Activated T-cell treated with anti-CD3 and anti-CD28 coated beads, Interleukin-2, amount 50 U/mL, for 72 hours (primary cell): Measurements from ENCODE around the gene GPC3. TPM values are rescaled to one million over a fixed set of nuclear protein-coding genes. Genes with fewer than 3 reads are reported as not detected.

ENCODE experiments used
- ATAC-seq, 2 donors: fragments of 150-1000 bp; cut with Tn5 transposase; replicated peaks in 1 of 2; 2 replicates each; pipeline ENCODE4 v1.10.0; 2021; ENCODE audit warnings: moderate library complexity in 2 of 2, mild to moderate bottlenecking in 1 of 2
- DNase-seq, 2 donors: peaks; one replicate each; pipeline ENCODE4 v3.0.0; 2021 to 2022; ENCODE audit warnings: mixed read lengths in 1 of 2
- H3K27ac Mint-ChIP-seq: one replicate; pipeline ENCODE4 v1.8.0; 2022; ENCODE audit warnings: mild to moderate bottlenecking, moderate library complexity, mixed read lengths
- H3K27me3 Mint-ChIP-seq: one replicate; pipeline ENCODE4 v1.8.0; 2022; ENCODE audit warnings: low read depth, mixed read lengths
- H3K36me3 Mint-ChIP-seq, 2 donors: one replicate each; pipeline ENCODE4 v1.8.0; 2022; ENCODE audit warnings: mixed read lengths in 2 of 2, mild to moderate bottlenecking in 1 of 2; ENCODE audit not compliant: insufficient read depth in 2 of 2
- H3K4me1 Mint-ChIP-seq: one replicate; pipeline ENCODE4 v1.8.0; 2022; ENCODE audit warnings: low read depth, mixed read lengths
- H3K4me3 Mint-ChIP-seq, 2 donors: one replicate each; pipeline ENCODE4 v1.8.0; 2022; ENCODE audit warnings: mild to moderate bottlenecking in 2 of 2, mixed read lengths in 2 of 2, moderate library complexity in 2 of 2
- H3K9me3 Mint-ChIP-seq, 2 donors: one replicate each; pipeline ENCODE4 v1.8.0; 2022; ENCODE audit warnings: mixed read lengths in 2 of 2
- total RNA-seq, 2 donors: library from RNA; stranded (reverse); gene quantifications; one replicate each; pipeline ENCODE4 v1.2.3, GENCODE V29; 2022

GPC3 gene
- total RNA-seq, 2 donors from 2014 or later, result 0.39 to 0.41 TPM

DNA sequence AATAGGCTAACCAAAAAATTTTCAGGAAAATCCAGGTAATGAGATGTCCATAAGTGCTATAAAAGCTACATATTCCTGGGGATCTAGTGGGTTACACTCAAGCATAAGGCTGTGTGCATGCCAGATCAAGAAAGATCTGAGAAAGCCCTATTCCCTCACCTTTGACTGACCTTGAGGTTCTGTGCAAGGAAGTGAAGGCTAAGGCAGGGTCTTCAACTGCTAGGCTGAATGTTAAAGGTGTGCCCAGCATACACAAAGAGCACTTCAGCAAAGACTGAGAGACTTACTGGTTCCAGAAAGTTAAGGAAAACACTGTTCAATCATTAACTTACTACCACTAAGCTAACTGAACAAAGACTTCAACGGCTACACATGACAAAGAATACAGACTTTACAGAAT is 269.7 kb downstream of the GPC3 start:
- Mint-ChIP-seq H3K36me3 (no peaks in the 10 kb centered on the region), H3K4me1 (no peaks in the 10 kb centered on the region), H3K4me3 (no peak overlapping the region), H3K27me3 (peaks cover 32% of the 10 kb centered on the region), H3K9me3 (no peaks in the 10 kb centered on the region), H3K27ac (no peak overlapping the region)
- ATAC-seq, result no peak
- DNase-seq, result no peak

DNA sequence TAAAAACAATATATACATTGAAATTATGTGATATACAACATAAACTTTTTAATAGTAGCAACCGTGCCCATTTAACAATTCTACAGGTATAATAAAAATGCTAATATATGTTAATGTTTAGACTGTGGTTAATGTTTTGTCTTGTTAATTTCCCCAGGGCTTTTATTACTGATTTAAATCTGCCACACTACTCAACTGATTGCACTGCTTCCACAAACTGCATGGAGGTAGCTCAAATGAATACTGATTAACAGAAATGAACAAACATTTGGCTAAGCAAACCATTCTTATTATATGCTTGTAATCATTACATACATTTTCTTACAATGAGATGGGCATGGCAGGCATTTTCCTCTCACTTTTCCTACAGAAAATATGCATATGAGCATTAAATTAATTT is 275.9 kb downstream of the GPC3 start:
- Mint-ChIP-seq H3K36me3 (no peaks in the 10 kb centered on the region), H3K9me3 (no peaks in the 10 kb centered on the region), H3K27me3 (peaks cover 43% of the 10 kb centered on the region), H3K4me1 (no peaks in the 10 kb centered on the region), H3K4me3 (no peak overlapping the region), H3K27ac (no peak overlapping the region)
- no peak for ATAC-seq
- no peak for DNase-seq

DNA sequence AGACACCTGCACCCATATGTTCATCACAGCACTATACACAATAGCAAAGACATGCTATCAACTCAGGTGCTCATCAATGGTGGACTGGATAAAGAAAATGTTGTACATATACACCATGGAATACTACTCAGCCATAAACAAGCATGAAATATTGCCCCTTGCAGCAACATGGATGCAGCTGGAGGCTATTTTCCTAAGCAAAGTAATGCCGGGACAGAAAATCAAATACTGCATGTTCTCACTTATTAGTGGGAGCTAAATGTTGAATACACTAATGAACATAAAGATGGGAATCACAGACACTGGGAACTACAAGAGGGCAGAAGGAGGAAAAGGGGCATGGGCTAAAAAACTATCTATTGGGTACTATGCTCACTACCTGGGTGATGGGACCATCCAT is 278.5 kb downstream of the GPC3 start:
- Mint-ChIP-seq H3K27ac (no peak overlapping the region), H3K36me3 (no peaks in the 10 kb centered on the region), H3K4me3 (no peak overlapping the region), H3K9me3 (no peaks in the 10 kb centered on the region), H3K4me1 (no peaks in the 10 kb centered on the region), H3K27me3 (peaks cover 63% of the 10 kb centered on the region)
- DNase-seq (no peak), ATAC-seq (no peak)

DNA sequence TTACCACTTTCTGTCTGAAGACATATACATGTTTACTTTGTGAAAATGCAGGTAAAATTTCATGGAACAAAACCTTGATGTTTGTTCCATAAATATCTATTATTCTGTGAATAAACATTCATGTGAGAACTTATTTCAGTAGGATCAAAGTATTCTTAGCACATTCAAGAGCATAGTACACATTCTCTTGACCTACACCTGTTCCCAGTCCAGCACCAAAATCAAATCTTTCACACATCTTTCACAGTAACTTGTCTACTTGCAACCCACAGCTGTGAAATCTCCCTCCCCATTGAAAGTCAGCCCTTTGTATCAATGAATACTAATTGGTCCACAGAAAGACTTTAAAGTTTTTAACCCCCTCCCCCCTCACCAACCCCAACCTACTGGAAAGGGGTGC is 283.2 kb downstream of the GPC3 start:
- Mint-ChIP-seq H3K4me1 (no peaks in the 10 kb centered on the region), H3K27ac (no peak overlapping the region), H3K27me3 (peaks cover 71% of the 10 kb centered on the region), H3K36me3 (no peaks in the 10 kb centered on the region), H3K9me3 (no peaks in the 10 kb centered on the region), H3K4me3 (no peak overlapping the region)
- DNase-seq (no peak), ATAC-seq (no peak)

DNA sequence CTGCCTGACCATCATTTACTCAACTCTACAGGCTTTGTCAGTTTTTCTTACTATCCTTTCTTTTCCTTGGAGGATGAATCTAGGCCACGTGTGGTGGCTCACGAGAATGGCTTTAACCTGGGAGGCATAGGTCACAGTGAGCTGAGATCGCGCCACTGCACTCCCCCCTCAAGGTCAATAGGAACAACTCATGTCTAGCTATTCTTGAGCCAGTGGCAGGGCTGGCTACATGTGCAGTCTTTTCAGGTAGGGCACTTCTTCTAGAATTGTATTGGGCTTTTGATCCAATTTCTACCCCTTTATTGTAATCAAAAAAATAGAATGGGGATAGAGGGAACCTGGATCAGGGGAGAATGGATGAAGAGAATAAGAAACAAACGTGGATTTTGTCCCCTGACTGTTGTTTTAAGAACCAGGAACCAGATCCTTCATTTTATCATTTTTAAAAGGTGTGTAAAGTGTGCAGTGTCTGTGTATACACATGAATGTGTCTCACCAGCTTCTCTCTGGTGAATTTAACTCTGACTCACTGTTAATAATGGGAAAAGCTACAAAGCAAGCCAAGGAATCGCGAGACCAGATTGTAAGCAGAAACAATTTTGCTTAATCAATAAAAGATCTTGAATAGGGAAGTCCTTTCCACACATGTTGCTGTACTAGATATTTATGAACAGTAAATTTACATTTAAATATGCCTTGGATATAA is 286.2 kb downstream of the GPC3 start:
- DNase-seq, result no peak
- no peak overlapping the region for H3K4me3 Mint-ChIP-seq
- no peak overlapping the region for H3K27ac Mint-ChIP-seq
- peaks cover 0 to 3% of the 10 kb centered on the region in 2 donors for H3K36me3 Mint-ChIP-seq
- H3K4me1 Mint-ChIP-seq, result no peaks in the 10 kb centered on the region
- H3K9me3 Mint-ChIP-seq, result no peaks in the 10 kb centered on the region
- peaks cover 64% of the 10 kb centered on the region for H3K27me3 Mint-ChIP-seq
- no peak for ATAC-seq

DNA sequence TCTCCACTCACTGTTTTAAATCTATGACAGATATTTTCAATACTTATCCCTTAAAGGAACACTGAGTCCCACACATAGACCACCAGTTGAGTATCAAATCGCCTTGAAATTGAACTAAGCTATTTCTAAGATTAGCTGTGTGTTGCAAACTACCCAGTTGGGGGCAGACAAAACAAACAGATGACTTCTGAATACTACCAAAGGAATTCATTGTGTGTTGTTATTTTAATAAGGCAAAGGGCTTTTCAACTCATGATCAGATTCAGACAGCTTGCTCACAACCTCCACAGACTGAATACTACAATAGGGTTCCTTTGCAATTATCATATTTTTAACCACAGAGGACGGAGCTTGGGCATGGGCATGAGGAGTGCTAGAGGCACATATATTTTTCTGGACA is 287.1 kb downstream of the GPC3 start:
- H3K27ac Mint-ChIP-seq, result no peak overlapping the region
- peaks cover 0 to 3% of the 10 kb centered on the region in 2 donors for H3K36me3 Mint-ChIP-seq
- ATAC-seq (no peak), DNase-seq (no peak)
- H3K4me3 Mint-ChIP-seq, result no peak overlapping the region
- peaks cover 61% of the 10 kb centered on the region for H3K27me3 Mint-ChIP-seq
- H3K4me1 Mint-ChIP-seq, result no peaks in the 10 kb centered on the region
- H3K9me3 Mint-ChIP-seq, result no peaks in the 10 kb centered on the region

DNA sequence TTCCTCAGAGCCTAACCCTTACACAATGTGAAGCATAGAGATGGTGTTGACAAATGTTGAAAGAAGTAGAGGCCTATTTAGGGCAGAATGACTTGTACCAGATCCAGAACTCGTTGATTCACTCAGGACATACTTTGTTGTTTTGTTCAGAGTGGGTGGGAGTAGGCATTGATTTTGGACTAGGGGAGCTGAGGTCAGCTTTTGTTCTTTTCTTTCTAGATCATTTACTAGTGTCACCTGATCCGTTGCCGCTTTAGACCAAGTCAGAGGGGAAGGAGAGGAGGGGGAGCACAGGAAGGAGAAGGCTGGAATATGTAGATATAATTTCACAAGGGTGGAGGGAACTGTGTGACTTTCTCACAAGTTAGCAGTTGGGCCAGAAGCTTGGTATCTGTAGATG is 287.7 kb downstream of the GPC3 start:
- ATAC-seq, result no peak
- Mint-ChIP-seq H3K36me3 (peaks cover 0 to 3% of the 10 kb centered on the region in 2 donors), H3K27ac (no peak overlapping the region)

DNA sequence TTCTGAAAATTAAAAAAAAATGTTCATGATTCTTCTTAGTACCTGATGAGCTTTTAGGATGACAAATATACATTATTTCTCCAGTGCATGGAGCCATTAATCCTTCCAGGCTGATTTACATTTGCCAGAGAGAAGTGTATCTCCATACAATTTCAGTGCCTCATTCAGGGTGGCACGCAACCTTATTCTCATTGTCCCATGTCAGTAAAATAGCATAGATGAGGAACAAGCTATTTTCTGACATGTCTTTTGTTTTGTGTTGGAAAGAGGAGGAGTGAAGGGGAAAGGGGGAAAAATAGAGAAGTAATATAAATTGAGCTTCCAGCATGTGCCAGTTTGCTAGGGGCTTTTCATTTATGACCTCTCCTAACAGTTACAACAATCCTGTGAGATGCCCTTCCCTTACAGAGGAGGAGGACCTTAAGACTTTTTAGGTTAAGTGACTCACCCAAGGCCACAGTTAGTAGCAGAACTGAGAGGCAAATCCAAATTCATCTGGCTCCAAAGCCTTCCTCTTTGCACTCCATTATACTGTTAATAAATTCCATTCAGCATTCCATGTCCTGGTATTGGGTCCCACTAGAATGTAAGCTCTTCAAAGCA is 295.3 kb downstream of the GPC3 start:
- ATAC-seq (no peak), DNase-seq (no peak)
- no peak overlapping the region for H3K4me3 Mint-ChIP-seq
- H3K4me1 Mint-ChIP-seq, result no peaks in the 10 kb centered on the region
- peaks cover 0 to 3% of the 10 kb centered on the region in 2 donors for H3K36me3 Mint-ChIP-seq
- H3K27ac Mint-ChIP-seq, result no peak overlapping the region
- peaks cover 20% of the 10 kb centered on the region for H3K27me3 Mint-ChIP-seq
- H3K9me3 Mint-ChIP-seq, result no peaks in the 10 kb centered on the region

More for the DNA sequence above, 287.7 kb downstream of the GPC3 start:
- no peak overlapping the region for H3K4me3 Mint-ChIP-seq
- H3K27me3 Mint-ChIP-seq, result peaks cover 55% of the 10 kb centered on the region
- no peak for DNase-seq
- no peaks in the 10 kb centered on the region for H3K9me3 Mint-ChIP-seq
- H3K4me1 Mint-ChIP-seq, result no peaks in the 10 kb centered on the region

DNA sequence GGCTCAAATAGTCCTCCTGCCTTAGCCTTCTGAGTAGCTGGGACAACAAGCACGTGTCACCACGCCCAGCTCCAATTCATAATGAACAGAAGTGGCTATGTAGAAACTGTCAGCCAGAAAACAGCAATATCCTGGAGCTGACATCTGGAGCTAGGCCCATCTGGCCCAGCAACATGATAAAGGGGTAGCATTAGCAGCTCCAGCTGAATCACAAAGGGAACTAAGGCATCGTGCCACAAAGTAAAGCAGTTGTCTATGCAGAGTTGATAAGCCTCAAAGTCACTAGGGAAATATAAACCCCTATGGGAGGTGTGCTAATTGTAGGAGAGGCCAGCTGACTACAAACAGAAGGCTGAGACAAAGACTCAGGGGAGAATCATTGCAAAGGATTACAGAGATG is 299.6 kb downstream of the GPC3 start:
- Mint-ChIP-seq H3K27ac (no peak overlapping the region), H3K4me1 (no peaks in the 10 kb centered on the region), H3K9me3 (no peaks in the 10 kb centered on the region), H3K27me3 (peaks cover 5% of the 10 kb centered on the region), H3K4me3 (no peak overlapping the region), H3K36me3 (no peaks in the 10 kb centered on the region)
- ATAC-seq, result no peak
- DNase-seq, result no peak

DNA sequence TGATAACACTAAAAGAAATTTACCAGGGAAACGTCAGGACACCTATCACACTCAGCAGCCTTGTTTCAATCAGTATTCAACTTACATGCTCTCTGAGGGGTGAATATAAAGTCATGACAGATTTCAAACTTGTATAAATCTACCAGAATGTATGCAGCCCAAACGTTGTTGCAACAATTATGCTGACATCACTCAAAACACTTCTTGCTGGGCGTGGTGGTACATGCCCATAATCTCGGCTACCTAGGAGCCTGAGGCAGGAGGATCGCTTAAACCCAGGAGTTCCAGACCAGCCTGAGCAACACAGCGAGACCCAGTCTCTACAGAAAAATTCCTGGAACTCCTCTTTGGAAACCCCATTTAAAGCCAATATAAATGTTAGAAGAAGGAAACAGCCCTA is 303.5 kb downstream of the GPC3 start:
- Mint-ChIP-seq H3K27ac (no peak overlapping the region), H3K27me3 (peaks cover 22% of the 10 kb centered on the region), H3K4me1 (no peaks in the 10 kb centered on the region), H3K36me3 (no peaks in the 10 kb centered on the region), H3K4me3 (no peak overlapping the region), H3K9me3 (no peaks in the 10 kb centered on the region)
- ATAC-seq (no peak), DNase-seq (no peak)

DNA sequence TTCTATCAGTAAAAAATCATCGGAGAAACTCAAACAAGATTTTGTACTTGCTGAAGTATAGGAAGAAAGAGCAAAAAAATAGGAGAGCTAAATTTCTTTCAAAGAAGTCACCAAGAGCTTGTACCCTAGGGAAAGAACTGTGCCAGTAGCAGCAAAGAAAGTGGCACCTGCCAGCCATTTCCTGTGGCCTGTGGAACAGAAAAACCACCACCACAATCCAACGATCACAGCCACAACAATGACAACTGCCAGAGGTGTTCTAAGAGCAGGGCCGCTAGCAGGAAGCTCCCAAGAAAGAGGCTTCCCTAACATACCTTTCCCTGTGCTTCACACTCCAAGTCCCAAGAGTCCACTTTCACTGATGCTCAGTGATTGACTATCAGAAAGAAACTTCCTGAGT is 304.0 kb downstream of the GPC3 start:
- Mint-ChIP-seq H3K36me3 (no peaks in the 10 kb centered on the region), H3K27ac (no peak overlapping the region), H3K9me3 (no peaks in the 10 kb centered on the region), H3K4me3 (no peak overlapping the region), H3K27me3 (peaks cover 22% of the 10 kb centered on the region), H3K4me1 (no peaks in the 10 kb centered on the region)
- no peak for ATAC-seq
- no peak for DNase-seq

DNA sequence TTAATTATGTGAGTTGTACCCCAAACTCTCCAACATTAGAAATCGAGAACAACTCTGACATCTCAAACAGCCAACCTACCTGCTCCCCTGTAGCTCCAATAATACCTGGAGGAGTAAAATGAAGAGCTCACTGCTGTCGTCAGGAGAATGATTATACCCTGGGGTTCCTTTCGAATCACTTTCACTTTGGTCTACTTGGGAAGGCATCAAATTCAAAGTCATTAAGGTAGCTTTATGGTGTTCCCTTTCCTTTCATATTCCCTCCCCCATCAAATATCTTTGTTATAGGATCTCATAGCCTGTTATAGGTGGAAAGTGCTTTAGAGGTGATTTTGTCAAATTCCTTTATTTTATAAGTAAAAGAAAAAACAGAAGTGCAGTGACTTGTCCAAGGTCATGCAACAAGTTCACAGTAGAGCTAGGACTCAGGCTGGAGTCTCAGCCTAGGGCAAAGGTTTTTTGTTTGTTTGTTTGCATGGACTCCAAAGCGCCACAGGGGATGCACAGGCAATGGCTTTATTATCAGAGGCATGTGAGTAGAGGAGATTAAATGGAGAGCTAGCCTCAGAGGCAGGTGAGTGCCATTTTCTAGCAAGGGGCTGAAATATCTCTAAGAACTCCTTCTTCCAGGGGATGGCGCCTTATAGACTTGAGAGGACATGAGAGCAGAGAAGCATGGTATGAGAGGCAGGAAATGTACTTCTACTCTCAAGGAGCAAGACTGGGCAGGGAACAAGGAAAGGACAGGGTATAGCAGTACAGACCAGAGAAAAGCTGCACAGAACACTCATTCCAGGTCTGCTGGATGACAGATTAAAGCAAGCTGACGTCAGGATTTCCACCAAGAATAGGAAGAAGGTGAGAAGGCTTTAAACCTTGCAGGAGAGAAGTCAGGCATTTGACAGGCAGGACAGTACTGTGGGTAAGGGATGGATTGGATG is 308.0 kb downstream of the GPC3 start:
- H3K9me3 Mint-ChIP-seq, result no peaks in the 10 kb centered on the region
- ATAC-seq, result no peak
- H3K4me1 Mint-ChIP-seq, result no peaks in the 10 kb centered on the region
- H3K27me3 Mint-ChIP-seq, result peaks cover 22% of the 10 kb centered on the region
- no peak overlapping the region for H3K27ac Mint-ChIP-seq
- H3K36me3 Mint-ChIP-seq, result no peaks in the 10 kb centered on the region
- H3K4me3 Mint-ChIP-seq, result no peak overlapping the region
- DNase-seq, result no peak

DNA sequence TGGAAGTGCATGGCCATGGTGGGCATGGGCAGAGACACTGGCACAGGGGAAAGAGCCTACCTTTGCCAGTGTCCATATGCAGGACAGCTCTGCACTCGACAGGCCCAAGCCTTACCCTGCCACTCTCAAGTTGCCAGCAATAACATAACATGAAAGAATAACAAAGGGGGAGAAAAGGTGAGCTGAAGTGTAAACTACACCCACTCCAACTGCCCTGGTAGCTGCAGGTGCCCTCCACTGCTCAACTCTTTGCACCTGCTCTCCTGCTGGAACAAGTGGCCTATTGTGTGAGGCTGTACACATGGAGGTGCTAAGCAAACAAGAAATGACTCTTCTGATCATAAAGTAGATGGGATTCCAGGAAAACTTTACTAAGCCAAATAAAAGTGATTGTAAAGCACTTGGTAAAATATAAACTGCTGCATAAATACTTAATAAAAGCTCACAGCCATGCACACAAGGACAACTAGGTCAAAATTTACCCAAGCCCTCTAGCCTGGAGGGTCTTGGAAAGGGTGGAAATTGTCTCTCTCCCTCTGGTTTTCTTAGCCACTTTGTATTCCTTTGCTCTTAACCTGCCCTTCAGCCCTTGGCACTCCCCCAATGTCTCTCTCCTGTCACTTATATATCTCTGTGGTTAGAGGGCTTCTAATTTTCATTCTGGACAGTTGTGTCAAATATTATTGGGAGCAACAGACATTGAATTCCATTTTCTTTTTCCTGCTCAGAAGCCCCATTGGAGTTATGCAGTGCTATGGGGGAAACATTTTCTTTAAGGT is 308.9 kb downstream of the GPC3 start:
- Mint-ChIP-seq H3K4me3 (no peak overlapping the region), H3K4me1 (no peaks in the 10 kb centered on the region), H3K36me3 (no peaks in the 10 kb centered on the region), H3K27me3 (peaks cover 22% of the 10 kb centered on the region), H3K27ac (no peak overlapping the region), H3K9me3 (no peaks in the 10 kb centered on the region)
- ATAC-seq (no peak), DNase-seq (no peak)
